ENCODE measurements around the gene MIGA2. TPM values are rescaled to one million over a fixed set of nuclear protein-coding genes. Genes with fewer than 3 reads are reported as not detected.

MIGA2 gene
- total RNA-seq, 1 donor from 2014 or later = 10.8 TPM

DNA sequence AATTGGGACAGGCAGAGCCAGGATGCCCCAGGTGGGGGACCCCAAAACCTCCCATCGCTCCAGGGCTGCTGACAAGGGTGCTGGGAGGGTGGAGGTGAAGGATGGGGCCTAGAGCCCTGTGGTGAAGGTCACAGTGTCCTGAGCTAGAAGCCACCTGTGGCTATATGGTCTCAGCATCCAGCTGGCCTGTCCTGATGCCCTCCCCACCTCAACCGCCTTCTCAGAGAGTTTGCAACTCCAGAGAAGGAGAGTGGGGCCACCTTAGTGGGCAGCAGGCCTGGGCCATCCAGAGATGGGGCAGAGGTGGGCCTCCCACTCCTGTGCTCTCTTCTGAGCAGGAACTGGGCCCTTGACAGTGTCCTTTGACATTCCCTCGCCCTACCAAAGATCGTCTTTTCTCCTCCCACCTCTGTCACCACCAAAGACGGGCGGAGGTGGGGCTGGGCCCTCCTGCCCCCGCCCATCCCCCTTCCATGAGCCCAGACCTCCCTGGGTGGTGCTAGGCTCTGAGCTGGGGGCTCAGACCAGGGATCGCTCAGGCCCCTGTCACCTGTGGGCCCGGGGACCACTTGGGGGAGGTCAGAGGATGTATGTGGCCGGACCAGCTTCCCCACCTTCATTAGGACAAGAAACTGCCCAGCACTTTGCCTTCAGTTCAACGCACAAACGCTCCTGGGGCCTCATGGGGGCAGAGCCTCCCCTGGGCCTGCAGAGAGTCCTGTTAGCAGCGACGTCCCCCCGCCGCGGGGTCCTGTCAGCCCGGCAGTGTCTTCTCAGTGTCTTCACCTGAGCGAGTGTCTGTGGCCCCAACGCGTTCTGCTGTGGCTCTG lies 34.5 kb downstream of the MIGA2 start:
- Histone ChIP-seq H3K4me3 (no peak overlapping the region), H3K27ac (no peak overlapping the region), H2AFZ (replicated peaks) (no peak overlapping the region), H4K20me1 (ENCODE audit: low read depth) (no peaks in the 10 kb centered on the region), H3K4me2 (no peak overlapping the region), H3K4me1 (no peaks in the 10 kb centered on the region), H3K79me2 (ENCODE audit: low read depth) (no peaks in the 10 kb centered on the region), H3K9ac (no peak overlapping the region), H3F3A (ENCODE audit: low read depth) (no peaks in the 10 kb centered on the region), H3K36me3 (no peaks in the 10 kb centered on the region), H3K27me3 (no peaks in the 10 kb centered on the region), H3K9me3 (ENCODE audit: low read depth) (no peaks in the 10 kb centered on the region)
- H3K4me1 Mint-ChIP-seq = no peaks in the 10 kb centered on the region
- peaks cover 3% of the 10 kb centered on the region for H3K27me3 Mint-ChIP-seq (ENCODE audit: insufficient read depth, low read depth)
- no peak overlapping the region for H3K27ac Mint-ChIP-seq
- no peak for DNase-seq (ENCODE audit: low spot score)
- TF ChIP-seq EZH2 (IDR thresholded peaks at IDR 0.05) (no peak), EZH2phosphoT487 (IDR thresholded peaks at IDR 0.05) (no peak)
- TF ChIP-seq, protein P1, sequence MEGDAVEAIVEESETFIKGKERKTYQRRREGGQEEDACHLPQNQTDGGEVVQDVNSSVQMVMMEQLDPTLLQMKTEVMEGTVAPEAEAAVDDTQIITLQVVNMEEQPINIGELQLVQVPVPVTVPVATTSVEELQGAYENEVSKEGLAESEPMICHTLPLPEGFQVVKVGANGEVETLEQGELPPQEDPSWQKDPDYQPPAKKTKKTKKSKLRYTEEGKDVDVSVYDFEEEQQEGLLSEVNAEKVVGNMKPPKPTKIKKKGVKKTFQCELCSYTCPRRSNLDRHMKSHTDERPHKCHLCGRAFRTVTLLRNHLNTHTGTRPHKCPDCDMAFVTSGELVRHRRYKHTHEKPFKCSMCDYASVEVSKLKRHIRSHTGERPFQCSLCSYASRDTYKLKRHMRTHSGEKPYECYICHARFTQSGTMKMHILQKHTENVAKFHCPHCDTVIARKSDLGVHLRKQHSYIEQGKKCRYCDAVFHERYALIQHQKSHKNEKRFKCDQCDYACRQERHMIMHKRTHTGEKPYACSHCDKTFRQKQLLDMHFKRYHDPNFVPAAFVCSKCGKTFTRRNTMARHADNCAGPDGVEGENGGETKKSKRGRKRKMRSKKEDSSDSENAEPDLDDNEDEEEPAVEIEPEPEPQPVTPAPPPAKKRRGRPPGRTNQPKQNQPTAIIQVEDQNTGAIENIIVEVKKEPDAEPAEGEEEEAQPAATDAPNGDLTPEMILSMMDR (IDR thresholded peaks at IDR 0.05) = no peak
- peaks cover 5% of the 10 kb centered on the region for H3K36me3 Mint-ChIP-seq
- H3K4me3 Mint-ChIP-seq = no peak overlapping the region
- H3K9me3 Mint-ChIP-seq = no peaks in the 10 kb centered on the region

DNA sequence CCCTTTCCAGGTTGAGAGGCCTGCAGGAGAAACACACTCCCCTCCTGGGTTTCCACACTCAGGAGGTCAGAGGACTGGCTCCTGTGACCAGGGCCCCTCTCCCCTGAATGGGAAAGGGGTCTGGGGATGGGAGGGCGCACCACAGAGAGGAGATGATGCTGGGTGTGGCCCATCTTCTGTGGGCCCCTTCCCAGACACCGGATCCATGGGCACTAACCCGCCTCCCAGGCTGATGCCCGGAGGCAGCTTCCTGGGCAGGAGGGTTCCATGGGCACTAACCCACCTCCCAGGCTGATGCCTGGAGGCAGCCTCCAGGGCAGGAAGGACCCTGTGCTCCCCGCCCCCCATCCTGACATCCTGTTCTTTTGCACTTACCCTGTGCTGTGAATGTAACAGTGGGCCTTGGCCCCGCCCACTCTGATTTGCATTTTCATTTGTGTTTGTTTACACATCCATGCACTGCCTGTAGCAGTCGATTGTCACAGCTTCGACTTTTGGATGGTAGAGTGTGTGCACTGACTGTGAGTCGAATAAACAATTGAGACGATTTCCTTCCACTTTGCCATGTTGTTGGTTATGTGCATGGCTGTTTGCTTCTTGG lies 35.2 kb downstream of the MIGA2 start:
- Histone ChIP-seq H3F3A (ENCODE audit: low read depth) (no peaks in the 10 kb centered on the region), H3K4me3 (no peak overlapping the region), H3K4me1 (no peaks in the 10 kb centered on the region), H3K79me2 (ENCODE audit: low read depth) (no peaks in the 10 kb centered on the region), H4K20me1 (ENCODE audit: low read depth) (no peaks in the 10 kb centered on the region), H2AFZ (replicated peaks) (no peak overlapping the region), H3K9me3 (ENCODE audit: low read depth) (no peaks in the 10 kb centered on the region), H3K9ac (no peak overlapping the region), H3K27ac (no peak overlapping the region), H3K36me3 (no peaks in the 10 kb centered on the region), H3K4me2 (no peak overlapping the region), H3K27me3 (no peaks in the 10 kb centered on the region)
- Mint-ChIP-seq H3K27ac (no peak overlapping the region), H3K4me1 (no peaks in the 10 kb centered on the region), H3K27me3 (ENCODE audit: insufficient read depth, low read depth) (peaks cover 3% of the 10 kb centered on the region), H3K4me3 (peak overlapping the region; percentile 21), H3K9me3 (no peaks in the 10 kb centered on the region), H3K36me3 (peaks cover 5% of the 10 kb centered on the region)
- DNase-seq (ENCODE audit: low spot score) = peak; percentile 45
- TF ChIP-seq, protein P1 (IDR thresholded peaks at IDR 0.05) = no peak
- no peak for TF ChIP-seq EZH2 (IDR thresholded peaks at IDR 0.05)
- no peak for TF ChIP-seq EZH2phosphoT487 (IDR thresholded peaks at IDR 0.05)

DNA sequence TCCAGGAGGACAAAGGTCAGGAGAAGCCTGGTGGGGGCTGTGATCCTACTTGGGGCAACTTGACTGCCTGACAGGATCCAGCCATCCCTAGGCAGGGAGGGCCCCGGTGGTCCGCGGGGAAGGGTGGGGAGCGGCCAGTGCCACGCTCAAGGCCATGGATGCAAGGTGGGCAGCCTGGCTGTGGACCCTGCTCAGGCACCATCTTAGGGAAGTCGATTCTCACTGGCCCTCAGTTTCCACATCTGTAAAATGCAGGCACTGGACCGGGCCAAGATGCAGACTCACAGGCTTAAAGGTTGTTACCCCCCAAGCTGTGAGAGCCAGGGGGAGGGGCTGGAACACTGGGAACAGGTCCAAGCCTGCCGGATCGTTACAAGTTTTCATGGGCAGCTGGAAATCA lies 35.7 kb downstream of the MIGA2 start:
- H3K79me2 ChIP-seq (ENCODE audit: low read depth) = no peaks in the 10 kb centered on the region
- H3K9ac ChIP-seq = no peak overlapping the region
- H3K4me2 ChIP-seq = no peak overlapping the region
- H4K20me1 ChIP-seq (ENCODE audit: low read depth) = no peaks in the 10 kb centered on the region
- H3K9me3 Mint-ChIP-seq = no peaks in the 10 kb centered on the region
- H3K4me3 ChIP-seq = no peak overlapping the region
- no peaks in the 10 kb centered on the region for H3K36me3 ChIP-seq
- H3K27me3 Mint-ChIP-seq (ENCODE audit: insufficient read depth, low read depth) = peaks cover 3% of the 10 kb centered on the region
- H2AFZ ChIP-seq (replicated peaks) = no peak overlapping the region
- peaks cover 5% of the 10 kb centered on the region for H3K36me3 Mint-ChIP-seq
- H3K4me1 Mint-ChIP-seq = no peaks in the 10 kb centered on the region
- no peaks in the 10 kb centered on the region for H3K4me1 ChIP-seq
- no peak overlapping the region for H3K27ac ChIP-seq
- peak overlapping the region; percentile 21 for H3K4me3 Mint-ChIP-seq
- H3K9me3 ChIP-seq (ENCODE audit: low read depth) = no peaks in the 10 kb centered on the region
- TF ChIP-seq, protein P1 (IDR thresholded peaks at IDR 0.05) = no peak
- TF ChIP-seq EZH2 (IDR thresholded peaks at IDR 0.05) = no peak
- TF ChIP-seq EZH2phosphoT487 (IDR thresholded peaks at IDR 0.05) = no peak
- no peak overlapping the region for H3K27ac Mint-ChIP-seq
- no peaks in the 10 kb centered on the region for H3F3A ChIP-seq (ENCODE audit: low read depth)
- DNase-seq (ENCODE audit: low spot score) = no peak
- no peaks in the 10 kb centered on the region for H3K27me3 ChIP-seq
